ENCODE data around the gene NHSL2.

DNA sequence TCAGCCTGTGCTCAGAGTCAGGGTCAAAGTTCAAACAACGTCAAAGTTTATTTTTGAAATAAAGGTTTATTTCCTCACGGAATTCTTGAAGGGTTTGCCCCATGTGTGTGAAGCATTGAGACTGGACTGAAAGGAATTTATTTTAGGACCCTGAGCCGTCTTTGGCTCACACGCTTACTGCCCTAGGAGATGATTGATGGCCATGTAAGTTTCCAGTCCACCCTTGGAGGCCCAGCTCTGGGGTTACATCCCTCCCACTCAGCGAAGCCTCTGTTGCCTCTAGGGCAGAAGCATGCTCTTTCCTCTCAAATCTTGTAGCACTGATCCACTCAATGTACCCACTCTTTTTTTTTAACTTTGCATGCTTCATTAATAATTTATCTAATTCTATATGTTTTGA, 4.5 kb upstream of the NHSL2 start:
- TF ChIP-seq, protein P1, sequence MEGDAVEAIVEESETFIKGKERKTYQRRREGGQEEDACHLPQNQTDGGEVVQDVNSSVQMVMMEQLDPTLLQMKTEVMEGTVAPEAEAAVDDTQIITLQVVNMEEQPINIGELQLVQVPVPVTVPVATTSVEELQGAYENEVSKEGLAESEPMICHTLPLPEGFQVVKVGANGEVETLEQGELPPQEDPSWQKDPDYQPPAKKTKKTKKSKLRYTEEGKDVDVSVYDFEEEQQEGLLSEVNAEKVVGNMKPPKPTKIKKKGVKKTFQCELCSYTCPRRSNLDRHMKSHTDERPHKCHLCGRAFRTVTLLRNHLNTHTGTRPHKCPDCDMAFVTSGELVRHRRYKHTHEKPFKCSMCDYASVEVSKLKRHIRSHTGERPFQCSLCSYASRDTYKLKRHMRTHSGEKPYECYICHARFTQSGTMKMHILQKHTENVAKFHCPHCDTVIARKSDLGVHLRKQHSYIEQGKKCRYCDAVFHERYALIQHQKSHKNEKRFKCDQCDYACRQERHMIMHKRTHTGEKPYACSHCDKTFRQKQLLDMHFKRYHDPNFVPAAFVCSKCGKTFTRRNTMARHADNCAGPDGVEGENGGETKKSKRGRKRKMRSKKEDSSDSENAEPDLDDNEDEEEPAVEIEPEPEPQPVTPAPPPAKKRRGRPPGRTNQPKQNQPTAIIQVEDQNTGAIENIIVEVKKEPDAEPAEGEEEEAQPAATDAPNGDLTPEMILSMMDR (conservative IDR thresholded peaks at IDR 0.05; ENCODE audit: low read depth in 2 of 2) = no peak
- TF ChIP-seq POLR2AphosphoS5 (IDR thresholded peaks at IDR 0.05; ENCODE audit: low read depth) (no peak), EZH2 (IDR thresholded peaks at IDR 0.05; ENCODE audit: low read depth, unreplicated experiment) (no peak), STAT1 (IDR thresholded peaks at IDR 0.05; ENCODE audit: unreplicated experiment) (no peak), EZH2phosphoT487 (IDR thresholded peaks at IDR 0.05; ENCODE audit: unreplicated experiment) (no peak), JUNB (IDR thresholded peaks at IDR 0.05; ENCODE audit: unreplicated experiment) (no peak), ETS1 (IDR thresholded peaks at IDR 0.05) (no peak), CREB1 (CRISPR knock-in tag; IDR thresholded peaks at IDR 0.05; ENCODE audit: low read depth) (no peak), ZNF331 (CRISPR knock-in tag; IDR thresholded peaks at IDR 0.05; ENCODE audit: low read depth) (no peak), ZNF462 (CRISPR knock-in tag; IDR thresholded peaks at IDR 0.05) (no peak), ZNF114 (CRISPR knock-in tag; IDR thresholded peaks at IDR 0.05) (no peak), NANOG (IDR thresholded peaks at IDR 0.05; ENCODE audit: borderline replicate concordance) (no peak)
- TF ChIP-seq, protein P2, sequence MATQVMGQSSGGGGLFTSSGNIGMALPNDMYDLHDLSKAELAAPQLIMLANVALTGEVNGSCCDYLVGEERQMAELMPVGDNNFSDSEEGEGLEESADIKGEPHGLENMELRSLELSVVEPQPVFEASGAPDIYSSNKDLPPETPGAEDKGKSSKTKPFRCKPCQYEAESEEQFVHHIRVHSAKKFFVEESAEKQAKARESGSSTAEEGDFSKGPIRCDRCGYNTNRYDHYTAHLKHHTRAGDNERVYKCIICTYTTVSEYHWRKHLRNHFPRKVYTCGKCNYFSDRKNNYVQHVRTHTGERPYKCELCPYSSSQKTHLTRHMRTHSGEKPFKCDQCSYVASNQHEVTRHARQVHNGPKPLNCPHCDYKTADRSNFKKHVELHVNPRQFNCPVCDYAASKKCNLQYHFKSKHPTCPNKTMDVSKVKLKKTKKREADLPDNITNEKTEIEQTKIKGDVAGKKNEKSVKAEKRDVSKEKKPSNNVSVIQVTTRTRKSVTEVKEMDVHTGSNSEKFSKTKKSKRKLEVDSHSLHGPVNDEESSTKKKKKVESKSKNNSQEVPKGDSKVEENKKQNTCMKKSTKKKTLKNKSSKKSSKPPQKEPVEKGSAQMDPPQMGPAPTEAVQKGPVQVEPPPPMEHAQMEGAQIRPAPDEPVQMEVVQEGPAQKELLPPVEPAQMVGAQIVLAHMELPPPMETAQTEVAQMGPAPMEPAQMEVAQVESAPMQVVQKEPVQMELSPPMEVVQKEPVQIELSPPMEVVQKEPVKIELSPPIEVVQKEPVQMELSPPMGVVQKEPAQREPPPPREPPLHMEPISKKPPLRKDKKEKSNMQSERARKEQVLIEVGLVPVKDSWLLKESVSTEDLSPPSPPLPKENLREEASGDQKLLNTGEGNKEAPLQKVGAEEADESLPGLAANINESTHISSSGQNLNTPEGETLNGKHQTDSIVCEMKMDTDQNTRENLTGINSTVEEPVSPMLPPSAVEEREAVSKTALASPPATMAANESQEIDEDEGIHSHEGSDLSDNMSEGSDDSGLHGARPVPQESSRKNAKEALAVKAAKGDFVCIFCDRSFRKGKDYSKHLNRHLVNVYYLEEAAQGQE (IDR thresholded peaks at IDR 0.05; ENCODE audit: unreplicated experiment) = no peak

Data from GM23338 (cell line).